C4-2B (cell line): ENCODE measurements around the gene PLXDC1.

Experiments
- ZFX ChIP-seq: fragments of 450-650 bp; IDR thresholded peaks from 2 replicates; pipeline ENCODE4 v1.6.1; 2017
- TF ChIP-seq, protein P1 (sequence below): fragments of 450-650 bp; conservative IDR thresholded peaks from 2 replicates; pipeline ENCODE4 v1.5.1; 2017; ENCODE audit warnings: mild to moderate bottlenecking

DNA sequence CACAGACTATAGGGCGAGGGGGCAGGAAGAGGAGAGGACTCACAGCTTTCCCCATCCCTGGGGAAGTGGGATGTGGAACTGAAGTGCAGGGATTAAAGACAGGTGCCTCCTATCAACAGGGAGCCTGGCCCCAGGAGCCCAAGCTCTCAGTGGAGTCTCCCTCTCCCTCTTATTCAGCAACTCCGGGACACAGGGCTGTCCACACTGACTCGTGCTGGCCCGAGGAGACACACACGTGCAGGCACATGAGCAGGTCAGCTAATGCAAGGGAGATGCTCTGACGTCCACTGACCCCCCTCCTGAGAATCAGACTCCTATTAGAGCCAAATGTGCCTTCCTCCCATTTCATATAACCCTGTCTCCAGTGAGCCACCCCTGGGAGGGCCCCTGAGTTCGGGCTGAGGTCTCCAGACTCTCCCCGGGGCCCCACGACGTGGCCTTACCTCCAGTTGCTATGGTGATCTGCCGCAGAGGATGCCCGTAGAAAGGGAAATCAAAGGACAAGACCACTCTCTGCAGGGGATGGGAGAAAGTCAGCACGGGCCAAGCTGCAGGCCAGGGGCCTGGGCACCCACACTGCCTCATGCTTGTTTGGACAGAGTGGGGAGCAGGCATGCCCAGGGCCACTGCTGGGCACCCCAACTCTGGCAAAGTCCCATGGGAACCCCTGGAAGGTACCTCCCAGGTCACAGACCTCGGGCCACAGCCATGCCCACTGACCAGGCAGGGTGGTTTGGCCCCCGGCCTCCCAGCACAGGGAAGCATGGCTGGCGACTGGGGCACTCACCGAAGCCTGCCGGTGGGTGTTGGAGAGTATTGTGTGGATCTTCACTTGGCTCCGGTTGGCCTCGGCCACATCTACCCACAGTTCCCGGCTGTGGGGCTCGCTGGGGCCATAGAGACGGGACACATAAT, 42.7 kb downstream of the PLXDC1 start:
- TF ChIP-seq, protein P1, sequence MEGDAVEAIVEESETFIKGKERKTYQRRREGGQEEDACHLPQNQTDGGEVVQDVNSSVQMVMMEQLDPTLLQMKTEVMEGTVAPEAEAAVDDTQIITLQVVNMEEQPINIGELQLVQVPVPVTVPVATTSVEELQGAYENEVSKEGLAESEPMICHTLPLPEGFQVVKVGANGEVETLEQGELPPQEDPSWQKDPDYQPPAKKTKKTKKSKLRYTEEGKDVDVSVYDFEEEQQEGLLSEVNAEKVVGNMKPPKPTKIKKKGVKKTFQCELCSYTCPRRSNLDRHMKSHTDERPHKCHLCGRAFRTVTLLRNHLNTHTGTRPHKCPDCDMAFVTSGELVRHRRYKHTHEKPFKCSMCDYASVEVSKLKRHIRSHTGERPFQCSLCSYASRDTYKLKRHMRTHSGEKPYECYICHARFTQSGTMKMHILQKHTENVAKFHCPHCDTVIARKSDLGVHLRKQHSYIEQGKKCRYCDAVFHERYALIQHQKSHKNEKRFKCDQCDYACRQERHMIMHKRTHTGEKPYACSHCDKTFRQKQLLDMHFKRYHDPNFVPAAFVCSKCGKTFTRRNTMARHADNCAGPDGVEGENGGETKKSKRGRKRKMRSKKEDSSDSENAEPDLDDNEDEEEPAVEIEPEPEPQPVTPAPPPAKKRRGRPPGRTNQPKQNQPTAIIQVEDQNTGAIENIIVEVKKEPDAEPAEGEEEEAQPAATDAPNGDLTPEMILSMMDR = no peak
- TF ChIP-seq ZFX = no peak
